ENCODE data around the gene AICDA.
A peak's percentile ranks its signal among the peaks of the same experiment; 100 is the strongest.
"Not testable (repeated sequence)": the region's sequence is repeated elsewhere in the genome, so short reads cannot be mapped to it uniquely, and the experiment has no call there.

Gene AICDA

GRCh38 chr12:8609061-8609570, 3.5 kb downstream of the AICDA start:
- peak in 1 of 2 donors; percentile 11 for DNase-seq

DNA sequence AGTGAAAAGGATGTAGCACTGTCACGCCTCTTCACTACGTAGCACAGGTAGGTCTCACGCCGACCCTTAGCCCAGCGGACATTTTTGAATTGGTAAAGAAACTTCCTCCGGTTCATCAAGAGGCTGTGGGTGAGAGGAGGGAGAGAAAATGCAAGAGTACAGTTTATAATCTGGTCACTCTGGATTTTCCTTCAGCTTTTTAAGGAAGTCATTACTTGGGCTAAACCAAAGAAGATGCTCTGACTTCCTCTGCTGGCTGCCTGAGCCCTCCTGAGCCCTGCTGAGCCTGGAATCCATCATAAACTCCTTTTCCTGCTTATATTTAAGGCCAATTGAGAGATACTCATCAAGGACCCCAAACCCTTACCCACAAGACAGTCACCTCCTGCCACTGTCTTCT, 5.8 kb downstream of the AICDA start:
- no peak for DNase-seq

DNA sequence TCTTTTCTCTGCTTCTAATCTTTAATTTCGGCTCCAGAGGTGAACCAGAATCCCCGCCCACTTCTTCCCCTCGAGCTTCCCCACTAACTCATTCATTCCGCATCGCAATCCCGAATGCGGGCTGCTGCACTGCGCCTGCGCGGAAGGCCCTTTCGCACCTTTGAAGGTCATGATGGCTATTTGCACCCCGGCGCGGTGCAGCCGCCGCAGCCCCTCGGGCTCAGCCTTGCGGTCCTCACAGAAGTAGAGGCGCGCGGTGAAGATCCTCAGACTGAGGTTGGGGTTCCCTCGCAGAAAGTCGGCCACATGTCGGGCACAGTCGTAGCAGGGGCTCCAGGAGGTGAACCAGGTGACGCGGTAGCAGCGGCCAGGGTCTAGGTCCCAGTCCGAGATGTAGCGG, 7.6 kb downstream of the AICDA start:
- DNase-seq, result no peak

- DNase-seq, result no peak
Observed at GRCh38 chr12:8603856-8604255, 8.8 kb downstream of the AICDA start.

DNA sequence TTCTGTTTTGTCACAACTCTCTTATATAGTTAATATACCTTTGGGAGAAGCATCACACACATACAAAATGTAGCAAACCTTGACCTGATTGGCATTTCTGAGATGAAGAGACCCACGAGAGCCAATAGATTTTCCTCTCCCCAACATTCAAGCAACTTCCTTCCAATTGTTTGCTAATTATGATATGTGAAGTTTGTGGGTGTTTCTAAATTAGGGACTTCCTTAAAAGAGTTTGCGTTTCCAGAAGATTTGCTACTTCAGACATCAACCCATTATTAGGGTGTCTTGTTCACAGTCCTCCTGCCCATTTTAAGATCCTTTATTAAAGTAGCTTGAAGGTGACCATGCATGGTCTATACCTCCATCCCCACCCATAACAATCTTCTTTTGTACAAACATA, 9.4 kb downstream of the AICDA start:
- no peak for DNase-seq

DNA sequence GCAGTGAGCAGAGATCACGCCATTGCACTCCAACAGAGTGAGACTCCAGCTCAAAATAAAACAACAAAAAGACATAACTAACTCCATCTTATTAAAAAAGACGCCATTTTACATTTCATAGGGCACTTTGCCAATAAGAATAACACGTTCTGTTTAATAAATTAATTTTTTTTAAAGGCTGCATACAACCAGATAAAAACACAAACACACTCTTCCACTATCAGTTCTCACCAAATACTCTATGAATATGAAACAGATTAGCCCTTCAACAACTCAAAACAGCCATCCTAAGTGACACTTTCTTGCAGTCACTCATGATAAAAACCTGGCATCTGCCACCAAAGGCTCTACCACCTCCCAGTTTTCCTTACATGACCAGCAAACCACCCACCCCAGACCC, 16.1 kb downstream of the AICDA start:
- DNase-seq, result no peak

GRCh38 chr12:8594072-8594471, 18.6 kb downstream of the AICDA start:
- no peak for DNase-seq

- no peak for DNase-seq
Observed at GRCh38 chr12:8593246-8593645, 19.4 kb downstream of the AICDA start.

- DNase-seq, result no peak
Observed at GRCh38 chr12:8590842-8591545, 21.7 kb downstream of the AICDA start.

DNA sequence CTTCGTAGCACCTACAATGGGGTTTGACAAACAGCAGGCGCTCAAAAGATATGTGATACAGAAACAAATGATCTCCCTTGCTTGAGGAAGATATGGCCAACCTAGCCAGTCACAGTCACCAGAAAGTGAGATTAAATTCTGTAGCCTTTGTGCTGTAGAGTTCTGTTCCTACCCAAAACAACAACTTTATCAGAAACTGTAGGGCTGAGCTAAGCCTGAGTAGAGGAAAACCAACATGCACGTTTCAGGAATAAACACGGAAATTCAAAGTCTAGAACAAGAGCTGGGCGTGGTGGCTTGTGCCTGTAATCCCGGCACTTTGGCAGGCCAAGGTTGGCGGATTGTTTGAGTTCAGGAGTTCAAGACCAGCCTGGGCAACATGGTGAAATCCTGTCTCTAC, 23.0 kb downstream of the AICDA start:
- no peak for DNase-seq

GRCh38 chr12:8584478-8584877, 28.2 kb downstream of the AICDA start:
- not testable (repeated sequence) for DNase-seq

- DNase-seq, result no peak
Observed at GRCh38 chr12:8584004-8584403, 28.7 kb downstream of the AICDA start.

DNA sequence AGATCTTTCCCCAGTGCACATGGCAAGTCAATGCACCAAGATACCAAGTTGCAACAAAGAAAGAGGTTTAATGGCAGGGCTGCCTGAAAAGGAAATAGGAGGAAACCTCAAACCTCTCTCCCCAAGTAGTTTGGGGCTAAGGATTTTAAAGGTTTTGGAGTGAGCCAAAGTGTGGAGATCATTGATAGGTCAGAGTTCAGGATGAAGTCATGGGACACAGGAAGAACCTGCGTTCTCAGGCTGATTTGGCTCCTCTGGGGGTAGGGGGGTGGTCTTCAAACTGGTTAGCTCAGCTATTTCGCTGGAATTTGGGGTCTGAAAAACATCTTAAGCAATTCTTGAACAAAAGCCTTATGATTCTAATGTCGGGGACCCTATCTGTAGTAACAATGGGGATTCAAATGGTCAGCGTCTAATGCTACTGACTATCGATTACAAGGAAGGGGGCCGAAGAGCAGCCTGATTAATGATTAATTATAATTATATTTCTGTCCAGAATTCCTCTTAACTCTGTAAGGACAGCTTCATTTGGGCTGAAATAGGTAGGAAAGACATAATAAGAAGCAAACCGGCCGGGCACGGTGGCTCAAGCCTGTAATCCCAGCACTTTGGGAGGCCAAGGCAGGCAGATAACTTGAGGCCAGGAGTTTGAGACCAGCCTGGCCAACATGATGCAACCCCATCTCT, 31.4 kb downstream of the AICDA start:
- no peak for DNase-seq

DNA sequence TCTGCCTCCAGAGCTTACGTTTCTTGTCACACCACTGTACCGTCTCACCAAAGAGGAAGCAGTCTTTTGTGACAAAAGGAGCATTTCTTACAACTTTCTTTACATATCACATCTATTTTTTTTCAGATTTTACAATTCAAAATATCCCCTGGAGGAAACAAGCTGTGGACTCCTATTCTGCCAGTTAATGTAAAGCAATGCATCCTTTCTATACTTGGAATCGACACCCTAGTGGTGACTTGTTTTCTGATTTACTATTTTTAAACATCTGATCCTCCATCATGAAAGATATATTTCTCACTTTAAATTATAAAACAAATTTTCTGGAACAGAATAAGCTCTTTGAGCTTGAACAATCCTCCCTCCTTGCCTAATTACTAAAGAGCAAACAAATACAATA, 34.8 kb downstream of the AICDA start:
- no peak for DNase-seq

- no peak for DNase-seq
Observed at GRCh38 chr12:8572507-8572906, 40.2 kb downstream of the AICDA start.

DNA sequence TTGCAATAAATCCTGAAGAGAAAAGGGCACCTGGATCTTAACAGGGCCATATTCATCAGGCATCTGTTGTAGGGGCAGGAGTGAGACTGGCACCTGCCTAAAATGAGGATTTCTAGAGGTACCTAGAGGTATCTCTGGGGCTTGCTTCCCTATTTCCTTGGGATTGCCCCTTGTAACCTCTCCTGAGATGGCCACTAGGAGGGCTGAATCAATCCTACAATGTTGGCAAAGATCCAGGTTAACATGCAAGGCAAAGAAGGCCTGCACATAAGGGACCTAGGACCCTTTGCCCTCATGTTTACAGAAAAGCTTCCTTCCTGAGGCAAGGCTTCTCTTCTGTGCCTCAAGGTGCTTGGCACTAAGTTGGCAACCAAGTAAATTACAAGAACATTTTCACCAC, 46.1 kb downstream of the AICDA start:
- DNase-seq, result no peak

DNA sequence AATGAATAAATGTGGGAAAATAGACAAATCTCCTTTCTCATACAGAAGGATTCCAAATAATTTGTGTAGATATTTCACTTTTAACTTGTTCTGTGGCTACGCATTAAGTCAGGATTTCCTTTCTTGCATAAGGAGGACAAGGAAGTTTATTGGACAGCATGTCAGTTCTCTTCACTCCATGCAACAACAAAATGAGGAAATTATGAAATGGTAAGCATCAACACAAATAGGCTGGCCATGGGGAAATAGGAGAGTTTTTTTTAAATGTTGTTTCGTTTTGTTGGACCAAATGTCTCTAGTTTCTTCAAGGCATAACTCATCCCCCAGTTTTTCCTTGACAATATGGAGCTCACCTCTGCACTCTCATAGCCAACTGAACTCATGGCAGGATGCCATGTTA, 46.6 kb downstream of the AICDA start:
- DNase-seq, result not testable (repeated sequence)

DNA sequence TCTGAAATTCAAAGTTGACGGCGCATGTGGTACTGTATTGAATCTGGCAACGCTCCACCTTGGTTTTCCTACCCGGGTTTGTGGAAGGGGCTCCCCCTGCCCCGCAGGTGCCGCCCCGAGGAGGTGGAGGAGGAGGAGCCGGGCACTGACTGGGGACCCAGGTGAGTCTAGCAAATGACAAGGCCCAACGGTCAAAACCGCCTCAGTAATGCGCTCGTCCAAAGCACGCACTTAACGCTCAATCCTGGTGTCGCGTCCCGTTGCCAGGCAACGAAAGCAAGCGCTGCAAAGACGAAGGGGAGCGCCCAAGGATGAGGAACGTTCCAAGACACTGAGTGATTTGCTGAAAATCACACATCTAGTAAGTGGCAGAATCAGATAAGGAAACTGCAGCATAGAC, 48.0 kb downstream of the AICDA start:
- DNase-seq, result no peak

GRCh38 chr12:8563356-8563755, 49.3 kb downstream of the AICDA start:
- no peak for DNase-seq

- no peak for DNase-seq
Observed at GRCh38 chr12:8562310-8562709, 50.3 kb downstream of the AICDA start.

DNA sequence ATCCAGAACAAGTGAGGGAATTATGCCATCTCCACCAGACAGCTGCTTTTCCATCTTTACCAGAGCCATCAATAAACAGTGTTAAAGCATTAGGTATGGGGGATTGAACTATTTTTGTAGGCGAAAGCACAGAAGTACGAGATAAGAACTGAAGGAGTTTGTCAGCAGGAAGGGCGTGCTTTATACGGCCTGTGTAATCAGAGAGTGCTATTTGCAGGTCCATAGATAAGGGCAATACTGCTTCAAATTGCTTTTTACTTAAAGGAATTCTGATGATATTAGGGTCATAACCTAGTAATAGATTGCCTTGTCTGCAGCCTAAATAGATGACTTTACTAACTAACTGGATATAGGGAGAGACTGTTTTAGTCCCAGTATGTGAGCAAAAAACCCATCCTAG, 51.6 kb downstream of the AICDA start:
- DNase-seq, result no peak

DNA sequence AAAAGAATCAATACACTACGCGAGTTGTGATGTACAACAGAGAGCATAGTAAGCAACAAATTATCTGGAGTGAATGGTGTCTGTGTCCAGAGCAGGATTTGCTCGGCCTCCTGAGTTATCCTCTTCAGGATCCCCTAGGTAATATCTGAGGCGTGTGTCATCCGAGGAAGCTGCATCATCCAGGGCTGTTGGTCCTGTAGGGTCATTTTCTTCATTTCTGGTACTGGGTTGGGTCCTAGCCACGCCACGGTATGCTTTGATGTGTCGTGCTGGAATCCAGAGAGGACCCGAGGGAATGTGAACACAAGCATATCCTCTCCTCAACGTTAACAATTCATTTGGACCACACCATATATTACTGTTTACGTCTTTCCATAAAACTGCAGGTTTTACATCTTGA, 53.0 kb downstream of the AICDA start:
- no peak for DNase-seq

GRCh38 chr12:8556531-8557097, 56.0 kb downstream of the AICDA start:
- no peak for DNase-seq

GRCh38 chr12:8554451-8555195, 58.0 kb downstream of the AICDA start:
- no peak for DNase-seq
